Raji (cell line): Measurements from ENCODE around the gene ACYP1.

Experiments used
- POLR2A ChIP-seq: IDR thresholded peaks from 2 replicates; pipeline ENCODE4 v1.6.1; 2011; ENCODE audit warnings: low read depth, low read length, control low read depth; ENCODE audit not compliant: insufficient read depth

The ACYP1 gene

DNA sequence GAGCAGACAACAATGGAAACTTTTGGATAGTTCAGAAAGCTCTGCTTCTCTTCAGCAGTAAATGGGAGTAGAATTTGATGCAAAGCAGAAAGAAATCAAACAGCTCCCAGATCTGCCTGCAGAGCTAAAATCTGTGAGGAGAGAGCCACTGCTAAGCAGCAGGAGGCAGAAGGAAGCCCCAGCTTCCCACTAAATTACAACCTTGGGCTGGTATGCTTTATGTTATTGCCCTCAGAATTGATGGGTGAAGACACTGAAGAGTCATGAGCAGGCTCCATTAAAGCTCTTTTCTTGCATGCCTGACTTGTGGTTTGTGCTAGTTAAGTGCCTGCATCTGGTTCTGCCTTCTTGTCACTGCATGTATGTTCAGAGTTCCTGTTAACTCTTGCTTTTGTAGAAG lies 14.0 kb upstream of the ACYP1 start:
- no peak for TF ChIP-seq POLR2A

DNA sequence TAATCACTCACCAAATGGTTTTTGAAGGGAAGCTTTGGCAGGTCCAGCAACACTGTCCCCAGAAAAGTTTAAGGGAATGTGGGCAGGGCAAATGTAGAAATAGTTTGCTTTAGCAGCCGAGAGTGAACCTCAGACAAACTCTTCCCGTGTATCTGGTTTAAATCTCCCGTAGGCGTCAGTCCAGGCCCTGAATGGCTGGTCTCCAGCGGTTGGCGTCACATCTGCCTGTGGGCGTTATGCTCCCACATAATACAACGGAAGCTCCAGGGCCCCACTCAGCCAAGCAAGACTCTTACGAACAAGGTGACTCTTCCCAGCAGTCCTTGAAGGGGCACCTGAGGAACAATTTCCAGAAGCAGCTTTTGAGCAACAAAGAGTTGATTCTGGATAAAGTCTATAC lies 6.6 kb upstream of the ACYP1 start:
- no peak for TF ChIP-seq POLR2A

- TF ChIP-seq POLR2A = no peak
These were observed 6.0 kb upstream of the ACYP1 start for GRCh38 chr14:75069811-75070145.

- peak; percentile 59 for TF ChIP-seq POLR2A
These were observed 5.4 kb upstream of the ACYP1 start, which contains the start of gene ZC2HC1C for GRCh38 chr14:75069121-75069810. TSS of gene ZC2HC1C (plus strand) at chr14:75069641. CDS start at chr14:75070574, 933 bp downstream.

GRCh38 chr14:75068294-75069120 lies 4.7 kb upstream of the ACYP1 start:
- no peak for TF ChIP-seq POLR2A

DNA sequence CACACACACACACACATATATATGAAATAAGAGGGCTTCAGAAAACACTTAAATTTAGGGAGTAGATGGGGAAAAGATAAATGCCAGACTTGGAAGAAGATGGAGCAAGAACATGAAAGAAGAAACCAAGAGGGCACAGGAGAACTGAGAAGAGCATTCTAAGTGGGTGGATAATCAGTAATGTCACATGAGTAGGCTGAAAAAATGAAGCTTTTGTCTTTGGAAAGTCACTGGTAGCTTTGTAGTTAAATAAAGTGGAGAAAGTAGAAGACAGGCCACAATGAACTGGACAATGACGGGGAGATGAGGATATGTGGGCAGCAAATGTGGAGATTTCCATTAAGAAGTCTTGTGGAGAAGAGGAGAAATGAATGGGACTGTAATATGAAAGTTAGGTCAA lies 3.4 kb upstream of the ACYP1 start:
- no peak for TF ChIP-seq POLR2A

- TF ChIP-seq POLR2A = no peak
These were observed 2.9 kb upstream of the ACYP1 start for GRCh38 chr14:75066691-75067090.

GRCh38 chr14:75064205-75064567 lies 362 bp upstream of the ACYP1 start:
- no peak for TF ChIP-seq POLR2A

- TF ChIP-seq POLR2A = no peak
These were observed 811 bp downstream of the ACYP1 start for GRCh38 chr14:75063013-75063412.

DNA sequence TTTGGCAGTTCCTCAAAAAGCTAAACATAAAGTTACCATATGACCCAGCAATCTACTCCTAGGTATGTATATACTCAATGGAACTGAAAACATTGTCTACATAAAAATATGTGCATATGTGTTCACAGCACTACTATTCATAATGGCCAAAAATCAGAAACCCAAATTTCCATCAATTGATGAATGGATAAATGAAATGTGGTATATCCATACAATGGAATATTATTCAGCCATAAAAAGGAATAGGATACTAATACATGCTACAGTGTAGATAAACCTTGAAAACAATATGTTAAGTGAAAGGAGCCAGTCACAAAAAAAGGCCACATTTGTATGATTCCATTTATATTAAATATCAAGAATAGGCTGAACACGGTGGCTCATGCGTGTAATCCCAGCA lies 3.4 kb downstream of the ACYP1 start:
- TF ChIP-seq POLR2A = no peak

- no peak for TF ChIP-seq POLR2A
These were observed 4.2 kb downstream of the ACYP1 start for GRCh38 chr14:75059642-75060041.

GRCh38 chr14:75054421-75054820 lies 9.4 kb downstream of the ACYP1 start:
- TF ChIP-seq POLR2A = no peak

GRCh38 chr14:75053396-75054291 lies 10.2 kb downstream of the ACYP1 start:
- TF ChIP-seq POLR2A = no peak

DNA sequence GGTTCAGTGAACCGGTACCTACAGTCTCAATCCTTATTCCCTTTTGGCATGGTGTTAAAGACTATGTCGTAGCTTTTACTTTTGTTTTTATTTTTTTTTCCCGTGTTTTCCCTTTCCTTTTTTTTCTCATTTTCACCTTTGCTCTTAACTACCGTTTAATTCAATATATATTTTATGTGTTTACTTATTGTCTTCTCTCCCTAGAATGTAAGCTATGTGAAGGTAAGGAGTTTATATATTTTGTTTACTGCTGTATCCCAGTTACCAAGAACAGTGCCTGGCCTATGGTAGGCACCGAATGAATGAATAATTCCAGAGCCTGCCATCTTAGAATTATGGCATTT lies 12.3 kb downstream of the ACYP1 start:
- TF ChIP-seq POLR2A = no peak

GRCh38 chr14:75050852-75051555 lies 12.8 kb downstream of the ACYP1 start, which contains the start of gene MLH3:
TSS of gene MLH3 (minus strand) at chr14:75051467. CDS start at chr14:75049655, 1,812 bp downstream.
- TF ChIP-seq POLR2A = peak; percentile 66
